Stomach (tissue), 9 donors: ENCODE results near the gene RAB17. TPM values are rescaled to one million over a fixed set of nuclear protein-coding genes. Genes with fewer than 3 reads are reported as not detected.
A peak's percentile ranks its signal among the peaks of the same experiment; 100 is the strongest.

ENCODE experiments used
- DNase-seq, 2 donors: peaks; one replicate each; pipeline versions ENCODE4 v3.0.0 to v3.0.0-alpha.2; 2013 to 2019
- H3K27ac ChIP-seq, 5 donors: fragments of 200-600 bp in 4 of 5; sonication (generic) in 4 of 5; one replicate each; pipeline ENCODE4 v1.5.1; 2013 to 2019; ENCODE audit warnings: mild to moderate bottlenecking in 1 of 5, moderate library complexity in 1 of 5
- H3K27me3 ChIP-seq, 3 donors: fragments of 200-600 bp; sonication (generic); one replicate each; pipeline ENCODE4 v1.5.1; 2017 to 2019; ENCODE audit warnings: mixed run types in 1 of 3
- H3K36me3 ChIP-seq, 4 donors: fragments of 200-600 bp; sonication (generic); 1 replicate in 3 of 4; 2 replicates in 1 of 4; pipeline ENCODE4 v1.5.1; 2016 to 2019
- H3K4me1 ChIP-seq, 4 donors: fragments of 200-600 bp; sonication (generic); one replicate each; pipeline ENCODE4 v1.5.1; 2016 to 2019
- H3K4me3 ChIP-seq, 4 donors: fragments of 200-600 bp; sonication (generic) in 3 of 4; one replicate each; pipeline ENCODE4 v1.5.1; 2016 to 2019; ENCODE audit warnings: mild to moderate bottlenecking in 1 of 4
- H3K9me3 ChIP-seq, 4 donors: fragments of 200-600 bp; sonication (generic); one replicate each; pipeline ENCODE4 v1.5.1; 2016 to 2019
- EP300 ChIP-seq: sonication (generic); formaldehyde crosslinking; IDR thresholded peaks from one replicate; pipeline ENCODE4 v1.6.1; 2017; ENCODE audit warnings: antibody characterized with exemption
- POLR2A ChIP-seq, 4 donors: fragments of 450-650 bp; IDR thresholded peaks; one replicate each; pipeline ENCODE4 v1.6.1; 2016; ENCODE audit warnings: antibody characterized with exemption in 4 of 4, control low read depth in 2 of 4, mild to moderate bottlenecking in 1 of 4, moderate library complexity in 1 of 4
- POLR2AphosphoS5 ChIP-seq, 3 donors: sonication (generic); formaldehyde crosslinking; IDR thresholded peaks; one replicate each; pipeline ENCODE4 v1.6.1; 2016; ENCODE audit warnings: antibody characterized with exemption in 3 of 3
- WGBS, 5 donors: extraction: QIAGEN DNeasy Blood & Tissue Kit in 3 of 5; methylation state at CpG; one replicate each; pipeline versions ENCODE4 v1.1.5 to v1.1.7; 2013 to 2018; 5-methylcytosine and 5-hydroxymethylcytosine counted together
- intact Hi-C: fragments of 100-400 bp; cut with DNase I; formaldehyde crosslinking; loops from one replicate; pipeline ENCODE4 v1.15.1; 2023; ENCODE audit warnings: low total_unique reads
- polyA plus RNA-seq, 3 donors: library from polyadenylated mRNA; stranded (reverse); fragments of 200-250 nt; gene quantifications; one replicate each; pipeline ENCODE4 v1.2.3, GENCODE V29; 2013
- total RNA-seq, 5 donors: library from RNA; depleted of rRNA; stranded (reverse); fragments of >200 nt; gene quantifications; one replicate each; pipeline versions ENCODE4 v1.1.0 to v1.2.3, GENCODE V29; 2014 to 2016
- TF ChIP-seq, protein P1 (sequence below), 7 experiments: fragments of 450-650 bp in 4 of 7; fragments of 200-600 bp in 3 of 7; sonication (generic) in 3 of 7; IDR thresholded peaks; one replicate each; pipeline ENCODE4 v1.5.1; 2016 to 2019; ENCODE audit warnings: antibody characterized with exemption in 7 of 7, control low read depth in 2 of 7, mild to moderate bottlenecking in 1 of 7
- donor health status: healthy with polysubstance abuse.
- donor health status: Bipolar disorder and iron deficiency.
- donor health status: healthy.

RAB17 gene
- total and polyA plus RNA-seq, 8 donors = 8.8 to 187 (median 50.8) TPM

DNA sequence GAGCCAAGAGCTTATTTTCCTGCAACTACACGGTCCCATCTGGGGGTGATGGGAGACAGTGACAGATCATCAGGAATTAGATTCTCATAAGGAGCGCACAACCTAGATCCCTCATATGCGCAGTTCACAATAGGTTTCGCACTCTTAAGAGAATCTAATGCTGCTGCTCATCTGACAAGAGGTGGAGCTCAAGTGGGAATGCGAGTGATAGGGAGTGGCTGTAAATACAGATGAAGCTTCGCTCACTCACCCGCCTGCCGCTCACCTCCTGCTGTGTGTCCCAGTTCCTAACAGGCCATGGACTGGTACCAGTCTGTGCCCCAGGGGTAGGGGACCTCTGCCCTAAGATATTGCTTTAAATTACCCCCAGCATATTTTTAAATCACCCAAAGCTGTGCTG lies 47.6 kb upstream of the RAB17 start:
- WGBS, 5 donors = 88 to 95% (median 91%) methylated on average over 8 of the region's 8 CpGs

DNA sequence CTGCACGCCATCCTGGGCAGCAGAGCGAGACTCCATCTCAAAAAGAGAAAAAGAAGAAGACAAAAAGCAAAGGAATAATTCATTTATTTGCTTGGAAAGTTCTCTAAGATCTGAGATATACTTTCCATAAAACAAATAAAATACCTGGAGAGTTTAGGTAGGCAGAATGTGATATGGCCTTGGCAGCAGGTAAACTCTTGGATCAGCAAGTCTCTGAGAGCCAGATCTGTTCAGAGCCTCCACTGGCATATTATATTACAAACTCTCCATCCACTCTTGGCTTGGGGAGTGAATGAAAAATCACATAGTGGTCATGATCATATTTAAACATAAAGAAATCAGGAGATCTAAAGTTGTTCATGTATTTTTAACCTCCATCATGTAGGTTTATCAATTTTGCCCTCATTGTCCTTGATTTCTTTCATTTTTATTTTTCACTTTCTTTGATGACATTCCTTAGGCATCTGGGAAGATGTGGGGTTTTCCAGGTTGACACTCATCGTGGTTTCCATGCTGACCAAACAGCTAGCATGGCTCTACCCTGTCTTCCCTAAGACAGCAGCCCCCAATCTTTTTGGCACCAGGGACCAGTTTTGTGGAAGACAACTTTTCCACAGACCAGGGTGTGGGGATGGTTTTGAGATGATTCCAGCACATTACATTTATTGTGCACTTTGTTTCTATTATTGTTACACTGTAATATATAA lies 47.0 kb upstream of the RAB17 start:
- no peak for TF ChIP-seq EP300
- TF ChIP-seq, protein P1, sequence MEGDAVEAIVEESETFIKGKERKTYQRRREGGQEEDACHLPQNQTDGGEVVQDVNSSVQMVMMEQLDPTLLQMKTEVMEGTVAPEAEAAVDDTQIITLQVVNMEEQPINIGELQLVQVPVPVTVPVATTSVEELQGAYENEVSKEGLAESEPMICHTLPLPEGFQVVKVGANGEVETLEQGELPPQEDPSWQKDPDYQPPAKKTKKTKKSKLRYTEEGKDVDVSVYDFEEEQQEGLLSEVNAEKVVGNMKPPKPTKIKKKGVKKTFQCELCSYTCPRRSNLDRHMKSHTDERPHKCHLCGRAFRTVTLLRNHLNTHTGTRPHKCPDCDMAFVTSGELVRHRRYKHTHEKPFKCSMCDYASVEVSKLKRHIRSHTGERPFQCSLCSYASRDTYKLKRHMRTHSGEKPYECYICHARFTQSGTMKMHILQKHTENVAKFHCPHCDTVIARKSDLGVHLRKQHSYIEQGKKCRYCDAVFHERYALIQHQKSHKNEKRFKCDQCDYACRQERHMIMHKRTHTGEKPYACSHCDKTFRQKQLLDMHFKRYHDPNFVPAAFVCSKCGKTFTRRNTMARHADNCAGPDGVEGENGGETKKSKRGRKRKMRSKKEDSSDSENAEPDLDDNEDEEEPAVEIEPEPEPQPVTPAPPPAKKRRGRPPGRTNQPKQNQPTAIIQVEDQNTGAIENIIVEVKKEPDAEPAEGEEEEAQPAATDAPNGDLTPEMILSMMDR (IDR thresholded peaks at IDR 0.05) = no peak
- TF ChIP-seq POLR2AphosphoS5 (IDR thresholded peaks at IDR 0.05) = no peak
- TF ChIP-seq POLR2A (IDR thresholded peaks at IDR 0.05) = no peak
- intact Hi-C loops = no loop called here
- H3K36me3 ChIP-seq = no peaks in the 10 kb centered on the region

More for the DNA sequence above, 47.6 kb upstream of the RAB17 start:
- H3K27me3 ChIP-seq = no peaks in the 10 kb centered on the region
- H3K27ac ChIP-seq = no peak overlapping the region
- peaks cover 0 to 6% (median 0%) of the 10 kb centered on the region in 4 donors for H3K9me3 ChIP-seq
- peaks cover 0 to 18% (median 3%) of the 10 kb centered on the region in 4 donors for H3K4me1 ChIP-seq
- H3K36me3 ChIP-seq = no peaks in the 10 kb centered on the region
- H3K4me3 ChIP-seq = no peak overlapping the region
- no peak for DNase-seq
- intact Hi-C loops = no loop called here
- TF ChIP-seq POLR2A (IDR thresholded peaks at IDR 0.05) = no peak

DNA sequence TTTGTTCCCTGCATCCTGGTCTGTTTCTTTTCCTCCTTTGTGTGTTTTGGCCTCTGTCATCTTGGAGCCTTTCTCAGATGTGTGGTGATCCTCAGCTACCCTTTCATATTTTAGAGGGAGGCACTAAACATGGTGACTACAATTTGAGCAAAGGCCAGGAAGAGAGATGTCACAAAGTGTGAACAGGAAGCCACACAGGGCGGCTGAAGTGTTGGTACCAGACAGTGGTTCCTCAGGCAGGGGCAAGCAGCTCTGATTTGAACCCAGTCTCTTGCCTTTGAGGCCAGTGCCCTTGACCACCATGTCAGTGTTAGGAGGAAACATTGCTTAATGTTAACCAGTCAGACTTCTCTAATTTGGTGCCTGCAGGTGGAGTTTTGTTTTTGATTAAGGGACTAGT lies 46.0 kb upstream of the RAB17 start:
- H3K4me1 ChIP-seq = peaks cover 4 to 25% (median 6%) of the 10 kb centered on the region in 4 donors
- intact Hi-C loops = no loop called here
- no peak for TF ChIP-seq EP300
- H3K27me3 ChIP-seq = no peaks in the 10 kb centered on the region
- peaks cover 0 to 6% (median 0%) of the 10 kb centered on the region in 4 donors for H3K9me3 ChIP-seq
- no peak overlapping the region for H3K27ac ChIP-seq
- no peak for DNase-seq
- H3K36me3 ChIP-seq = peaks cover 0 to 6% (median 3%) of the 10 kb centered on the region in 4 donors
- no peak overlapping the region for H3K4me3 ChIP-seq
- 67 to 100% (median 81%) methylated on average over 1 of the region's 1 CpG for WGBS, 5 donors

More for the DNA sequence above, 47.0 kb upstream of the RAB17 start:
- H3K4me3 ChIP-seq = no peak overlapping the region
- H3K27me3 ChIP-seq = no peaks in the 10 kb centered on the region
- no peak overlapping the region for H3K27ac ChIP-seq
- H3K9me3 ChIP-seq = peaks cover 0 to 6% (median 0%) of the 10 kb centered on the region in 4 donors
- 55 to 78% (median 60%) methylated on average over 3 of the region's 3 CpGs for WGBS, 5 donors
- no peak for DNase-seq
- peaks cover 4 to 22% (median 6%) of the 10 kb centered on the region in 4 donors for H3K4me1 ChIP-seq

DNA sequence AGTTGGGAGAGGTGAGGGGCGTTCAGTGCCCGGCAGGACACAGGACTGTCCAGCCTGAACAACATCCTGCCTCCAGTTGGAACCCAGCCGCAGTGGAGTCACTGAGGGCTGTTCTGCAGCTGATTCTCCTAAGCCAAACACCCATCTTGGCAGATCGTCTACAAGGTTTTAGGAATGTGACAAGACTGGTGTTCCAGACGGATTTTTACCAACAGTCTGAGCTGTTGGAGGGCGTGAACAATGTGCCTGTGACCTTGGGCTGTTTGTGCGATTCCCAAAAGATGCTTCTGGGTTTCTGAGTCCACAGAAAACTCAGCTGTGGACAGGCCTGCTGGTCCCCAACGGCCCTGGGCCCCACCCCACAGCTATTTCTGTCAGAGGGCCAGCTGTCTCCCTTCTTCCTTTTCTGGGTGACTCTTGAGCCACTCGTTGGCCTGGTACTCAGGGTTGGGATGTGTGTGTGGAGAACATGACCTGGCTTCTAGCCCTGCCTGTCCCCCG lies 42.6 kb upstream of the RAB17 start:
- H3K4me3 ChIP-seq = no peak overlapping the region
- H3K27ac ChIP-seq = peak overlapping the region in 1 of 5 donors; percentile 4
- peaks cover 0 to under 1% (median 0%) of the 10 kb centered on the region in 3 donors for H3K27me3 ChIP-seq
- peaks cover 0 to 8% (median 4%) of the 10 kb centered on the region in 4 donors for H3K36me3 ChIP-seq
- H3K9me3 ChIP-seq = peaks cover 0 to 6% (median 0%) of the 10 kb centered on the region in 4 donors
- DNase-seq = no peak
- WGBS, 5 donors = 56 to 74% (median 72%) methylated on average over 10 of the region's 10 CpGs
- TF ChIP-seq EP300 = no peak
- TF ChIP-seq, protein P1 (IDR thresholded peaks at IDR 0.05) = no peak
- no peak for TF ChIP-seq POLR2AphosphoS5 (IDR thresholded peaks at IDR 0.05)
- TF ChIP-seq POLR2A (IDR thresholded peaks at IDR 0.05) = no peak
- intact Hi-C loops = no loop called here
- H3K4me1 ChIP-seq = peaks cover 15 to 40% (median 28%) of the 10 kb centered on the region in 4 donors

DNA sequence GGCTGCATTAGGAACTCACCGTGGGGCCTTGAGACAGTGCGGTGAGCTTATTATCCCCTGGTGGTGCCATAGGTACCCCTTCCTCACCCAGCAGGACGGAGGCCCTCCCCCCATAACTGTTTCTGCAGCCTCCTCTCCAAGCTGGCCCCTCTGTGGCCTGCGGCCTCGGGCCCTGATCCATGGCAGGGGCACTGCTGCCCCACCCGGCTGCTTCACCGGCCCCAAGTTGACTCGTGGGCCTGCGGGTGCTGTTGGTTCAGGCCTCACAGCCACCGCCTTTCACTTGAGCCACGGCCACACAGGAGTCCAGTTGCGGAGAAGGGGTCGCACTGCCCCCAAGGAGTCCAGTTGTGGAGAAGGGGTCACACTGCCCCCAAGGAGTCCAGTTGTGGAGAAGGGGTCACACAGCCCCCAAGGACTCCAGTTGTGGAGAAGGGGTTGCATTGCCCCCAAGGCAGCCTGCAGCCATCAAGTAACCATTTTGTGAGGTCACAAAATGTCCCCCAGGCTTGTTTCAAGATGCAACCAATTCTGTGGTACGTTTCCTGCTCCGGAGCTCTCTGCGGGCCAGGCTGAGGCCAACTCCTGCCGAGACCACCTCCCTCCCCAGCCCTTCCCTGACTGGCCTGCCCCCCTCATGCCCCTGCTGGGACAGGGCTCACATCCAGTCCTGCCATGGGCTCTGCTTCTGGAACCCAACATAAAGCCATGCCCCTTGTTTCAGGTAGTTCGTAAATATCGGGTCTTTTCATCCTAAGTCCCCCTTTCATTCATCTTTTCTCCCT lies 41.5 kb upstream of the RAB17 start:
- Histone ChIP-seq H3K36me3 (peaks cover 0 to 8% (median 4%) of the 10 kb centered on the region in 4 donors), H3K27me3 (peaks cover 0 to 10% (median 0%) of the 10 kb centered on the region in 3 donors), H3K27ac (no peak overlapping the region), H3K4me3 (no peak overlapping the region), H3K4me1 (peaks cover 20 to 45% (median 32%) of the 10 kb centered on the region in 4 donors), H3K9me3 (peaks cover 0 to 6% (median 0%) of the 10 kb centered on the region in 4 donors)
- 83 to 94% (median 91%) methylated on average over 15 to 19 of the region's 19 CpGs for WGBS, 5 donors
- TF ChIP-seq, protein P1 (IDR thresholded peaks at IDR 0.05) = no peak
- TF ChIP-seq POLR2A (IDR thresholded peaks at IDR 0.05) (no peak), EP300 (no peak), POLR2AphosphoS5 (IDR thresholded peaks at IDR 0.05) (no peak)
- intact Hi-C loops = no loop called here
- DNase-seq = no peak
